Esophagus squamous epithelium (tissue), 4 donors: Measurements from ENCODE around the gene ZDHHC7.

Experiments
- POLR2A ChIP-seq, 4 donors: fragments of 450-650 bp; IDR thresholded peaks; one replicate each; pipeline ENCODE4 v1.6.1; 2017; ENCODE audit warnings: antibody characterized with exemption in 4 of 4, mild to moderate bottlenecking in 4 of 4, moderate library complexity in 3 of 4
- TF ChIP-seq, protein P1 (sequence below), 6 experiments: fragments of 450-650 bp in 4 of 6; fragments of 200-600 bp in 2 of 6; sonication (generic) in 2 of 6; IDR thresholded peaks; one replicate each; pipeline ENCODE4 v1.5.1; 2016 to 2019; ENCODE audit warnings: antibody characterized with exemption in 6 of 6, mild to moderate bottlenecking in 4 of 6, moderate library complexity in 4 of 6

DNA sequence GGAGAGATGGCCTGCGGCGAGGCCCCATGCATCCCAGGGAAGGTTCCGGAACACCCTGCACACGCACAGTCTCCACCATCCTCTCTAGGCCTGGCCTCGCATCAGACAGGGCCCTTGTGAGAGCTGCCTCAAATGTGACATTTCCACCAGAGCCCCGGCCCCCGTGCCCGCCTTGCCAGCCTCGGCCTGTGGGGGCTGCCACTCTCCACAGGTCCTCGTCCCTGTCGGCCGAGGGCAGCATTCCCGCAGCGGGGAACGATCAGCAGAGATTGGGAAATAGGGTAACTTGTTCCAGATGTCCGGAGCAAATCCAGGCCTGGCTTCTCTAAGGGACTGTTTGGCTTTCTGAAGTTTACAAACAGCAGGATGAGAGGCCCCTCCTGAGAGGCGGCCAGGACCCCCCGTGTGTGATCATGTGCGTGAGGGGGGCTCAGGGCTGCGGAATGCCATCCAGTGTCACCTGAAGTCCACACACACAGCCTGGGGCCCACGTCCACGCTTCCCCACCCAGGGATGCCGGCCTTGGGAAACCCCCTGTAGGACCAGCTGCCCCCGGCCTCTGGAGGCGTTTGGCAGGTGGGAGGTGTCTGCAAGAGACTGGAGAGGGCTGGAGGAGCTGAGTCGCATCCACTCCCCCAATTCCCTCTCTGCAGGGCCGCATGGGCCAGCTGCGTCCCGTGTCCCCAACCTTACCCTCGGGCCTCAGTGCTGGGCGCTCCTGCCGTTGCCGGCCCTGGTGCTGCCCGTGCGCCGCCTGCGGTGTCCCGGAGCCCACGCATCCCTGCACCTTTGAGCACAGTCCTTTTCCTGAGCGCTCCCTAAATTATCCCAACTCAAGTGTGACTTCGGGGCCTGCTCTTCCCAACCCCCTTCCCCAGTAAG, 70.4 kb downstream of the ZDHHC7 start:
- no peak for TF ChIP-seq POLR2A (IDR thresholded peaks at IDR 0.05)
- TF ChIP-seq, protein P1, sequence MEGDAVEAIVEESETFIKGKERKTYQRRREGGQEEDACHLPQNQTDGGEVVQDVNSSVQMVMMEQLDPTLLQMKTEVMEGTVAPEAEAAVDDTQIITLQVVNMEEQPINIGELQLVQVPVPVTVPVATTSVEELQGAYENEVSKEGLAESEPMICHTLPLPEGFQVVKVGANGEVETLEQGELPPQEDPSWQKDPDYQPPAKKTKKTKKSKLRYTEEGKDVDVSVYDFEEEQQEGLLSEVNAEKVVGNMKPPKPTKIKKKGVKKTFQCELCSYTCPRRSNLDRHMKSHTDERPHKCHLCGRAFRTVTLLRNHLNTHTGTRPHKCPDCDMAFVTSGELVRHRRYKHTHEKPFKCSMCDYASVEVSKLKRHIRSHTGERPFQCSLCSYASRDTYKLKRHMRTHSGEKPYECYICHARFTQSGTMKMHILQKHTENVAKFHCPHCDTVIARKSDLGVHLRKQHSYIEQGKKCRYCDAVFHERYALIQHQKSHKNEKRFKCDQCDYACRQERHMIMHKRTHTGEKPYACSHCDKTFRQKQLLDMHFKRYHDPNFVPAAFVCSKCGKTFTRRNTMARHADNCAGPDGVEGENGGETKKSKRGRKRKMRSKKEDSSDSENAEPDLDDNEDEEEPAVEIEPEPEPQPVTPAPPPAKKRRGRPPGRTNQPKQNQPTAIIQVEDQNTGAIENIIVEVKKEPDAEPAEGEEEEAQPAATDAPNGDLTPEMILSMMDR (IDR thresholded peaks at IDR 0.05) = no peak
